Testis (tissue), 3 donors: ENCODE measurements around the gene RIN2. TPM values are rescaled to one million over a fixed set of nuclear protein-coding genes. Genes with fewer than 3 reads are reported as not detected.

Experiments used
- DNase-seq: peaks from one replicate; pipeline ENCODE4 v3.0.0-alpha.2; 2019
- H3K27ac ChIP-seq, 2 donors: fragments of 200-600 bp; sonication (generic); one replicate each; pipeline ENCODE4 v1.5.1; 2019
- H3K27me3 ChIP-seq: fragments of 200-600 bp; sonication (generic); one replicate; pipeline ENCODE4 v1.5.1; 2019
- H3K36me3 ChIP-seq: fragments of 200-600 bp; sonication (generic); one replicate; pipeline ENCODE4 v1.5.1; 2017; ENCODE audit warnings: low read depth; ENCODE audit errors: missing control alignments
- H3K4me1 ChIP-seq: fragments of 200-600 bp; sonication (generic); one replicate; pipeline ENCODE4 v1.5.1; 2019
- H3K4me3 ChIP-seq, 2 donors: fragments of 200-600 bp; sonication (generic); one replicate each; pipeline ENCODE4 v1.5.1; 2017 to 2019
- H3K9me3 ChIP-seq: fragments of 200-600 bp; sonication (generic); one replicate; pipeline ENCODE4 v1.5.1; 2017
- POLR2A ChIP-seq: fragments of 450-650 bp; IDR thresholded peaks from one replicate; pipeline ENCODE4 v1.6.1; 2017; ENCODE audit warnings: antibody characterized with exemption, mild to moderate bottlenecking, moderate library complexity
- WGBS, 2 donors: methylation state at CpG; one replicate each; pipeline ENCODE4 v1.1.5; 2018; 5-methylcytosine and 5-hydroxymethylcytosine counted together
- intact Hi-C: fragments of 100-400 bp; cut with DNase I; formaldehyde crosslinking; loops from one replicate; pipeline ENCODE4 v1.15.1; 2023; ENCODE audit warnings: low total_unique reads
- polyA plus RNA-seq: library from polyadenylated mRNA; stranded (reverse); fragments of 350-450 nt; fragmentation: Illumina TruSeq; extraction: RNeasy Lipid Tissue Mini Kit (QIAGEN cat#74804); gene quantifications from one replicate; pipeline ENCODE4 v1.2.3, GENCODE V29; 2014; ENCODE audit warnings: low read depth, low replicate concordance; ENCODE audit not compliant: insufficient read depth
- total RNA-seq, 2 donors: library from RNA; depleted of rRNA; stranded (reverse); fragments of >200 nt; gene quantifications; one replicate each; pipeline ENCODE4 v1.2.3, GENCODE V29; 2016
- TF ChIP-seq, protein P1 (sequence below), 3 experiments: fragments of 450-650 bp in 2 of 3; fragments of 200-600 bp in 1 of 3; sonication (generic) in 1 of 3; IDR thresholded peaks; one replicate each; pipeline ENCODE4 v1.5.1; 2016 to 2019; ENCODE audit warnings: antibody characterized with exemption in 3 of 3, mild to moderate bottlenecking in 2 of 3, moderate library complexity in 1 of 3

Gene RIN2
- total and polyA plus RNA-seq, 3 donors from 2014 or later: 9.1 to 29.2 (median 16.0) TPM

- intact Hi-C loops: no loop called here
- no peaks in the 10 kb centered on the region for H3K4me1 ChIP-seq
- no peak overlapping the region for H3K27ac ChIP-seq
- H3K4me3 ChIP-seq: no peak overlapping the region
- no peak for DNase-seq
- TF ChIP-seq, protein P1, sequence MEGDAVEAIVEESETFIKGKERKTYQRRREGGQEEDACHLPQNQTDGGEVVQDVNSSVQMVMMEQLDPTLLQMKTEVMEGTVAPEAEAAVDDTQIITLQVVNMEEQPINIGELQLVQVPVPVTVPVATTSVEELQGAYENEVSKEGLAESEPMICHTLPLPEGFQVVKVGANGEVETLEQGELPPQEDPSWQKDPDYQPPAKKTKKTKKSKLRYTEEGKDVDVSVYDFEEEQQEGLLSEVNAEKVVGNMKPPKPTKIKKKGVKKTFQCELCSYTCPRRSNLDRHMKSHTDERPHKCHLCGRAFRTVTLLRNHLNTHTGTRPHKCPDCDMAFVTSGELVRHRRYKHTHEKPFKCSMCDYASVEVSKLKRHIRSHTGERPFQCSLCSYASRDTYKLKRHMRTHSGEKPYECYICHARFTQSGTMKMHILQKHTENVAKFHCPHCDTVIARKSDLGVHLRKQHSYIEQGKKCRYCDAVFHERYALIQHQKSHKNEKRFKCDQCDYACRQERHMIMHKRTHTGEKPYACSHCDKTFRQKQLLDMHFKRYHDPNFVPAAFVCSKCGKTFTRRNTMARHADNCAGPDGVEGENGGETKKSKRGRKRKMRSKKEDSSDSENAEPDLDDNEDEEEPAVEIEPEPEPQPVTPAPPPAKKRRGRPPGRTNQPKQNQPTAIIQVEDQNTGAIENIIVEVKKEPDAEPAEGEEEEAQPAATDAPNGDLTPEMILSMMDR (IDR thresholded peaks at IDR 0.05): no peak
- TF ChIP-seq POLR2A: no peak
- H3K27me3 ChIP-seq: no peaks in the 10 kb centered on the region
- H3K9me3 ChIP-seq: no peaks in the 10 kb centered on the region
- H3K36me3 ChIP-seq: no peaks in the 10 kb centered on the region
- WGBS, 2 donors: 67 to 68% methylated on average over 4 of the region's 4 CpGs
These were observed 21.0 kb upstream of the RIN2 start for GRCh38 chr20:19737025-19737424.

GRCh38 chr20:19738951-19739350, 19.1 kb upstream of the RIN2 start:
- no peak overlapping the region for H3K27ac ChIP-seq
- no peak overlapping the region for H3K4me3 ChIP-seq
- H3K4me1 ChIP-seq: no peaks in the 10 kb centered on the region
- DNase-seq: no peak
- H3K9me3 ChIP-seq: no peaks in the 10 kb centered on the region
- H3K27me3 ChIP-seq: no peaks in the 10 kb centered on the region
- TF ChIP-seq, protein P1 (IDR thresholded peaks at IDR 0.05): no peak
- TF ChIP-seq POLR2A: no peak
- H3K36me3 ChIP-seq: no peaks in the 10 kb centered on the region
- intact Hi-C loops: no loop called here
- 70 to 93% methylated on average over 5 of the region's 5 CpGs for WGBS, 2 donors

- no peak for DNase-seq
- no peaks in the 10 kb centered on the region for H3K27me3 ChIP-seq
- H3K9me3 ChIP-seq: no peaks in the 10 kb centered on the region
- no peaks in the 10 kb centered on the region for H3K36me3 ChIP-seq
- TF ChIP-seq, protein P1 (IDR thresholded peaks at IDR 0.05): no peak
- TF ChIP-seq POLR2A: no peak
- 87 to 90% methylated on average over 10 of the region's 10 CpGs for WGBS, 2 donors
- no peak overlapping the region for H3K27ac ChIP-seq
- intact Hi-C loops: no loop called here
- no peaks in the 10 kb centered on the region for H3K4me1 ChIP-seq
- no peak overlapping the region for H3K4me3 ChIP-seq
These were observed 18.7 kb upstream of the RIN2 start for GRCh38 chr20:19739351-19739750.

DNA sequence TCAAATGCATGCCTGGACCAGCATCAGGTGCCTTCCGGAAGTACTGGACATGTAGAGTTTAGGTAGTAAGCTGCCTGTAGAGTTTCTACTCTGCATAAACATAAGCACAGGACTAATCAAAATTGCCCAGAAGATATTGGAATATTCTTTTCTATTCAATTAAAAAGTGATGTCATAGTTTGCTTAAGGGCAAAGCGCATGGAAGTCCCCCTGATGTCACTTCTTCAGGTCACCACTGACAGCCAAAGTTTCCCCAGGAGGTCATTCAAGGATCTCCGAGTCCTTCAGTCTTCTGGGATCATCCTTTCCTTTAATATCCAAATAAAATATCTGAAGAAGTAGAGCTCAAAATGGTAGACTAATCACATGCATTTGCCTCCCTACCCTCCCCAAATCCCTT, 17.5 kb upstream of the RIN2 start:
- Histone ChIP-seq H3K36me3 (no peaks in the 10 kb centered on the region), H3K4me3 (no peak overlapping the region), H3K4me1 (no peaks in the 10 kb centered on the region), H3K9me3 (no peaks in the 10 kb centered on the region), H3K27me3 (no peaks in the 10 kb centered on the region), H3K27ac (no peak overlapping the region)
- TF ChIP-seq, protein P1 (IDR thresholded peaks at IDR 0.05): no peak
- TF ChIP-seq POLR2A: no peak
- intact Hi-C loops: no loop called here
- DNase-seq: no peak
- WGBS, 2 donors: 64 to 76% methylated on average over 3 of the region's 3 CpGs

- Histone ChIP-seq H3K27me3 (no peaks in the 10 kb centered on the region), H3K9me3 (no peaks in the 10 kb centered on the region), H3K4me1 (no peaks in the 10 kb centered on the region), H3K36me3 (no peaks in the 10 kb centered on the region), H3K27ac (no peak overlapping the region), H3K4me3 (no peak overlapping the region)
- 75 to 86% methylated on average over 2 of the region's 2 CpGs for WGBS, 2 donors
- TF ChIP-seq POLR2A: no peak
- TF ChIP-seq, protein P1 (IDR thresholded peaks at IDR 0.05): no peak
- no peak for DNase-seq
- intact Hi-C loops: no loop called here
These were observed 16.1 kb upstream of the RIN2 start for GRCh38 chr20:19741924-19742323.
